B cell (primary cell): ENCODE measurements around the gene FOXN3. TPM values are rescaled to one million over a fixed set of nuclear protein-coding genes. Genes with fewer than 3 reads are reported as not detected.

Experiments
- ATAC-seq: fragments of 200-7000 bp; cut with Tn5 transposase; one replicate; pipeline ENCODE4 v1.10.0; 2021; ENCODE audit warnings: low read depth, mild to moderate bottlenecking, moderate number of reproducible peaks, moderate library complexity
- CTCF ChIA-PET: fragments of 350-600 bp; sonication (Branson Sonifier 250); formaldehyde crosslinking; loops from one replicate; lab custom pipeline; 2021; ENCODE audit warnings: antibody characterized with exemption, inconsistent platforms; lab: Charles Lee
- POLR2A ChIA-PET: fragments of 350-600 bp; sonication (Branson Sonifier 250); formaldehyde crosslinking; loops from one replicate; lab custom pipeline; 2021; ENCODE audit warnings: antibody characterized with exemption; lab: Charles Lee
- DNase-seq: peaks from one replicate; pipeline ENCODE4 v3.0.0; 2013
- H2AFZ ChIP-seq: 2 replicates; pipeline ENCODE4 v1.6.1; 2012; ENCODE audit warnings: mild to moderate bottlenecking, low read depth, low read length; ENCODE audit not compliant: insufficient read depth, poor library complexity, severe bottlenecking
- H3K27ac ChIP-seq, 2 donors: 1 replicate in 1 of 2; 2 replicates in 1 of 2; pipeline ENCODE4 v1.5.1; 2012 to 2013; ENCODE audit warnings: low read length in 2 of 2, mild to moderate bottlenecking in 2 of 2, moderate library complexity in 1 of 2
- H3K27me3 ChIP-seq, 4 experiments: fragments of 200-600 bp in 1 of 4; sonication (generic) in 1 of 4; replicated peaks in 1 of 4; 1 replicate in 2 of 4; 2 replicates in 2 of 4; pipeline versions ENCODE4 v1.6.1 to v1.7.0; 2013 to 2016; ENCODE audit warnings: low read length in 3 of 4, mild to moderate bottlenecking in 2 of 4, mixed read lengths in 1 of 4, moderate library complexity in 1 of 4; ENCODE audit not compliant: insufficient read depth in 4 of 4, control insufficient read depth in 3 of 4; ENCODE audit errors: control extremely low read depth in 1 of 4
- H3K36me3 ChIP-seq, 2 experiments: replicated peaks in 1 of 2; 1 replicate in 1 of 2; 2 replicates in 1 of 2; pipeline versions ENCODE4 v1.6.1 to v1.7.1; 2013; ENCODE audit warnings: low read length in 1 of 2; ENCODE audit not compliant: insufficient read depth in 2 of 2, control insufficient read depth in 1 of 2; ENCODE audit errors: control extremely low read depth in 1 of 2, extremely low read depth in 1 of 2
- H3K4me1 ChIP-seq, 2 donors: fragments of 200-600 bp in 1 of 2; sonication (generic) in 1 of 2; 1 replicate in 1 of 2; 2 replicates in 1 of 2; pipeline versions ENCODE4 v1.5.1 to v1.6.1; 2013 to 2017; ENCODE audit warnings: low read length in 2 of 2; ENCODE audit not compliant: control insufficient read depth in 2 of 2, insufficient read depth in 2 of 2
- H3K4me2 ChIP-seq: replicated peaks from 2 replicates; pipeline ENCODE3; 2012; ENCODE audit warnings: mild to moderate bottlenecking, low read depth, low read length; ENCODE audit not compliant: poor library complexity, severe bottlenecking
- H3K4me3 ChIP-seq, 5 experiments: fragments of 200-600 bp in 1 of 5; sonication (generic) in 1 of 5; 1 replicate in 3 of 5; 2 replicates in 2 of 5; pipeline versions ENCODE4 v1.5.1 to v1.7.0; 2011 to 2016; ENCODE audit warnings: low read length in 4 of 5, mild to moderate bottlenecking in 4 of 5, low read depth in 2 of 5, control low read depth in 1 of 5, moderate library complexity in 1 of 5; ENCODE audit not compliant: insufficient read depth in 1 of 5; ENCODE audit errors: control extremely low read depth in 1 of 5, extremely low read depth in 1 of 5
- H3K79me2 ChIP-seq: fragments of 200-600 bp; sonication (generic); one replicate; pipeline ENCODE4 v1.6.0; 2016; ENCODE audit warnings: low read length; ENCODE audit not compliant: control insufficient read depth, insufficient read depth
- H3K9ac ChIP-seq: fragments of 200-600 bp; sonication (generic); 2 replicates; pipeline ENCODE4 v1.6.1; 2017; ENCODE audit warnings: mild to moderate bottlenecking, low read length, moderate library complexity
- H3K9me3 ChIP-seq, 3 donors: one replicate each; pipeline versions ENCODE4 v1.6.1 to v1.7.1; 2013; ENCODE audit warnings: low read length in 2 of 3; ENCODE audit not compliant: control insufficient read depth in 2 of 3, insufficient read depth in 1 of 3; ENCODE audit errors: control extremely low read depth in 1 of 3
- H4K20me1 ChIP-seq: 2 replicates; pipeline ENCODE4 v1.6.0; 2012; ENCODE audit warnings: mild to moderate bottlenecking, low read length; ENCODE audit not compliant: insufficient read depth, control insufficient read depth, poor library complexity, severe bottlenecking
- H3K27ac Mint-ChIP-seq: one replicate; pipeline ENCODE4 v1.8.0; 2021; ENCODE audit warnings: mixed read lengths
- H3K27me3 Mint-ChIP-seq: one replicate; pipeline ENCODE4 v1.8.0; 2021; ENCODE audit warnings: mixed read lengths
- H3K4me1 Mint-ChIP-seq: one replicate; pipeline ENCODE4 v1.8.0; 2021; ENCODE audit warnings: mixed read lengths
- H3K4me3 Mint-ChIP-seq: one replicate; pipeline ENCODE4 v1.8.0; 2021; ENCODE audit warnings: mixed read lengths
- H3K9me3 Mint-ChIP-seq: one replicate; pipeline ENCODE4 v1.8.0; 2022; ENCODE audit warnings: mixed read lengths; ENCODE audit not compliant: insufficient read depth
- EZH2 ChIP-seq: IDR thresholded peaks from 2 replicates; pipeline ENCODE4 v1.6.1; 2012; ENCODE audit warnings: borderline replicate concordance, low read depth, mild to moderate bottlenecking, moderate library complexity, low read length; ENCODE audit not compliant: insufficient read depth, poor library complexity, severe bottlenecking
- WGBS: methylation state at CpG from one replicate; pipeline ENCODE4 v1.1.5; 2013; ENCODE audit warnings: missing lambda C conversion rate; ENCODE audit not compliant: insufficient coverage; 5-methylcytosine and 5-hydroxymethylcytosine counted together
- intact Hi-C: fragments of 100-400 bp; cut with micrococcal nuclease; formaldehyde crosslinking; loops from one replicate; pipeline ENCODE4 v1.10.0; 2022
- polyA plus RNA-seq: library from polyadenylated mRNA; depleted of rRNA; stranded (reverse); fragments of >200 nt; gene quantifications from 2 replicates; pipeline ENCODE4 v1.2.3, GENCODE V29; 2012
- total RNA-seq, 2 donors: library from RNA; stranded (reverse); fragments of 120-200 nt in 1 of 2; gene quantifications; 1 replicate in 1 of 2; 2 replicates in 1 of 2; pipeline versions ENCODE4 v1.2.3 to v1.2.4, GENCODE V29; 2013 to 2022
- TF ChIP-seq, protein P1 (sequence below): fragments of 200-600 bp; IDR thresholded peaks from one replicate; pipeline ENCODE4 v1.8.0; 2022; ENCODE audit warnings: antibody characterized with exemption, mild to moderate bottlenecking

FOXN3 gene
- total and polyA plus RNA-seq, 2 donors (not counting 1 experiment from before 2014, with no cell fraction given) = 80.6 to 98.2 TPM

DNA sequence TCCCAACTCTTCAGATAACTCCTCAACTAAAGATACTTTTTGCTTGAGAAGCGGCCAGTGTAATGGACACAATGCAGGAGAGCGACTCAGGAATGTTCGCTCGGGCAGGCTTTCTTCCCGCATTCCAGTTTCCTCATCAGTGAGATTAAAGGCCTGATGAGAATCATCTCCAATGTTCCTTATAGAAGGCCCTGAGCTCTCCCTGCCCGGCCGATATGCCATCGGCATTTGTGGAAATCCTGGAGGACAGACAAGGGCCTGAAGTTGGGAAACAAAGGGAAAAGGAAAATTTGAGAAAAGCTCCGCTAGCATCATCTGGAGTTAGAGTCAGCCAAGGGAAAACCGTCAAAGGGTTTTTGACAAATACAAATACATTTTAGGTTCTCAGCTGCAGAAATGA is 38.0 kb upstream of the FOXN3 start:
- ChIA-PET CTCF (no interaction called here), POLR2A (no interaction called here)
- 98% methylated on average over 10 of the region's 10 CpGs for WGBS
- Histone ChIP-seq H3K9ac (no peak overlapping the region), H3K4me2 (no peak overlapping the region), H3K36me3 (peaks cover 0 to 3% of the 10 kb centered on the region in 2 experiments), H3K9me3 (peaks cover 0 to under 1% (median 0%) of the 10 kb centered on the region in 3 donors), H2AFZ (no peak overlapping the region), H3K79me2 (peaks cover 44% of the 10 kb centered on the region), H3K4me1 (peaks cover 16 to 21% of the 10 kb centered on the region in 2 donors), H3K27ac (no peak overlapping the region), H4K20me1 (no peaks in the 10 kb centered on the region), H3K4me3 (no peak overlapping the region), H3K27me3 (no peaks in the 10 kb centered on the region)
- peaks cover 22% of the 10 kb centered on the region for H3K4me1 Mint-ChIP-seq
- no peaks in the 10 kb centered on the region for H3K9me3 Mint-ChIP-seq
- TF ChIP-seq, protein P1, sequence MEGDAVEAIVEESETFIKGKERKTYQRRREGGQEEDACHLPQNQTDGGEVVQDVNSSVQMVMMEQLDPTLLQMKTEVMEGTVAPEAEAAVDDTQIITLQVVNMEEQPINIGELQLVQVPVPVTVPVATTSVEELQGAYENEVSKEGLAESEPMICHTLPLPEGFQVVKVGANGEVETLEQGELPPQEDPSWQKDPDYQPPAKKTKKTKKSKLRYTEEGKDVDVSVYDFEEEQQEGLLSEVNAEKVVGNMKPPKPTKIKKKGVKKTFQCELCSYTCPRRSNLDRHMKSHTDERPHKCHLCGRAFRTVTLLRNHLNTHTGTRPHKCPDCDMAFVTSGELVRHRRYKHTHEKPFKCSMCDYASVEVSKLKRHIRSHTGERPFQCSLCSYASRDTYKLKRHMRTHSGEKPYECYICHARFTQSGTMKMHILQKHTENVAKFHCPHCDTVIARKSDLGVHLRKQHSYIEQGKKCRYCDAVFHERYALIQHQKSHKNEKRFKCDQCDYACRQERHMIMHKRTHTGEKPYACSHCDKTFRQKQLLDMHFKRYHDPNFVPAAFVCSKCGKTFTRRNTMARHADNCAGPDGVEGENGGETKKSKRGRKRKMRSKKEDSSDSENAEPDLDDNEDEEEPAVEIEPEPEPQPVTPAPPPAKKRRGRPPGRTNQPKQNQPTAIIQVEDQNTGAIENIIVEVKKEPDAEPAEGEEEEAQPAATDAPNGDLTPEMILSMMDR = no peak
- TF ChIP-seq EZH2 = no peak
- DNase-seq (no peak), ATAC-seq (no peak)
- intact Hi-C loops = no loop called here
- no peak overlapping the region for H3K27ac Mint-ChIP-seq
- no peaks in the 10 kb centered on the region for H3K27me3 Mint-ChIP-seq
- H3K4me3 Mint-ChIP-seq = no peak overlapping the region

DNA sequence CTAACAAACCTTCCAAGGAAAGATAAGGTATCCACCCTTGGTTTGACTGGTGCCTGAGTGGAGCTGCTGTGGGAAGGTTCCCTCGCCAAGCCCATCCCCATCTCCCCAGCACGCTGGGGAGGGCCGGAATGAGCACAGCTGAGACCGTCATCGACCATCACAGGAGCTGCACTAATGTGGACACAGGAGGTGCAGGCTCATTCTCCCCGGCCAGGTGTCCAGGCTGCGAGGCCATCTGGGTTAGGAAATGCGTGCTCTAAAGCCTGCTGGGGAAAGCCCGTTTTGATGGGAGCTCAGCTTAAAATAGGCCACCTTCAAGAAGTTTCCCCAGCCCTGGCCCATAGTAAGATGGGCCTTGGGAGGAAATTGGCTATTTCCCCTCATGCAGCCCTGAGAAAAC is 35.2 kb upstream of the FOXN3 start:
- CTCF ChIA-PET = no interaction called here
- Histone ChIP-seq H3K4me3 (no peak overlapping the region), H3K4me1 (peaks cover 19 to 23% of the 10 kb centered on the region in 2 donors), H2AFZ (no peak overlapping the region), H3K27ac (no peak overlapping the region), H3K4me2 (no peak overlapping the region), H3K79me2 (peaks cover 23% of the 10 kb centered on the region), H3K36me3 (no peaks in the 10 kb centered on the region), H3K9ac (no peak overlapping the region), H3K27me3 (no peaks in the 10 kb centered on the region), H3K9me3 (peaks cover 0 to 3% (median 0%) of the 10 kb centered on the region in 3 donors), H4K20me1 (no peaks in the 10 kb centered on the region)
- peaks cover 28% of the 10 kb centered on the region for H3K4me1 Mint-ChIP-seq
- no peak for DNase-seq
- H3K9me3 Mint-ChIP-seq = no peaks in the 10 kb centered on the region
- no peak overlapping the region for H3K27ac Mint-ChIP-seq
- H3K4me3 Mint-ChIP-seq = no peak overlapping the region
- WGBS = 97% methylated on average over 9 of the region's 9 CpGs
- intact Hi-C loops = no loop called here
- POLR2A ChIA-PET = no interaction called here
- TF ChIP-seq EZH2 = no peak
- TF ChIP-seq, protein P1 = no peak
- ATAC-seq = no peak
- H3K27me3 Mint-ChIP-seq = no peaks in the 10 kb centered on the region
